H1 (cell line): Measurements from ENCODE around the gene GNAO1. TPM values are rescaled to one million over a fixed set of nuclear protein-coding genes. Genes with fewer than 3 reads are reported as not detected.

Source experiments
- BCL11A ChIP-seq, 2 experiments: IDR thresholded peaks; one replicate each; pipeline ENCODE4 v1.6.1; 2011; ENCODE audit warnings: low read depth in 2 of 2, low read length in 2 of 2, mild to moderate bottlenecking in 2 of 2
- CHD7 ChIP-seq: fragments of 300-600 bp; sonication (generic); IDR thresholded peaks from 2 replicates; pipeline ENCODE4 v1.7.1; 2012; ENCODE audit warnings: low read length, moderate library complexity, mild to moderate bottlenecking, inconsistent platforms; ENCODE audit not compliant: insufficient replicate concordance
- NANOG ChIP-seq: IDR thresholded peaks from 2 replicates; pipeline ENCODE4 v1.6.1; 2011; ENCODE audit warnings: low read length, low read depth, mild to moderate bottlenecking, inconsistent platforms; ENCODE audit not compliant: insufficient read depth, poor library complexity, severe bottlenecking
- YY1 ChIP-seq: IDR thresholded peaks from 2 replicates; pipeline ENCODE4 v1.6.1; 2011; ENCODE audit warnings: low read depth, mild to moderate bottlenecking, low read length
- polyA plus RNA-seq, 7 experiments: library from polyadenylated mRNA; depleted of rRNA in 3 of 7; stranded (reverse) in 5 of 7; unstranded in 2 of 7; fragments of >200 nt in 5 of 7; fragments of 200-250 nt in 2 of 7; gene quantifications; 1 replicate in 5 of 7; 2 replicates in 1 of 7; 4 replicates in 1 of 7; pipeline versions ENCODE4 v1.2.1 to v1.2.3, GENCODE V29; 2011 to 2013; ENCODE audit warnings: missing spikeins in 2 of 7, mixed read lengths in 2 of 7
- total RNA-seq: library from RNA; stranded (reverse); fragmentation: NEBNext Ultra II Directional; extraction: Animal tissue kit (Norgen Biotek cat#: 25700); gene quantifications from 2 replicates; pipeline ENCODE4 v1.2.1, GENCODE V29; 2021

Gene GNAO1
- total and polyA plus RNA-seq, 2 of the 8 experiments (the other 6 are each of a cell fraction or from before 2014, with no cell fraction given), result 6.7 to 34.4 TPM

DNA sequence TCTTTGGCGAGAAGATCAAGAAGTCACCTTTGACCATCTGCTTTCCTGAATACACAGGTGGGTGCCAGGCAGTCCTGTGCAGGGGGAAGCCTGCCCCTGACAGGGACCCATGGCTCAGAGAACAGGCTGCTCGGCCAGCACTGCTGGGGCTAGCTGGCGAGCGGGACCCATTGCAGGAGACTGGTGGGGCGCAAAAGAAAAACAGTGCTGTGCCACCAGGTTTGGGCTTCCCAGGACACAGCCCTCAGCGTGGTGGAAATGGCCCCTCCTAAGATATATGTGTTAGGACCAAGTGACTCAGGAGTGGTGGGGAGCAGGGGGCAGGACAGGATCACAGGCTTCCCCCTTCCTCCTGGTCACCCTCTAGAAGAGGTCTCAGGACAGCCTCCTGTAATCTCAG is 160.2 kb downstream of the GNAO1 start (continued):
- no peak for TF ChIP-seq CHD7
- no peak for TF ChIP-seq YY1
- no peak for TF ChIP-seq NANOG
- no peak for TF ChIP-seq BCL11A (IDR thresholded peaks at IDR 0.05; ENCODE audit: low read depth in 2 of 2, low read length in 2 of 2)
